DMS153 (cell line): ENCODE measurements around the gene GBF1.

Experiments
- DNase-seq: peaks from one replicate; lab custom pipeline; 2025; lab: John Stamatoyannopoulos, UW

Gene GBF1

GRCh38 chr10:102410429-102411073 lies 165.2 kb downstream of the GBF1 start:
- DNase-seq, result no peak

DNA sequence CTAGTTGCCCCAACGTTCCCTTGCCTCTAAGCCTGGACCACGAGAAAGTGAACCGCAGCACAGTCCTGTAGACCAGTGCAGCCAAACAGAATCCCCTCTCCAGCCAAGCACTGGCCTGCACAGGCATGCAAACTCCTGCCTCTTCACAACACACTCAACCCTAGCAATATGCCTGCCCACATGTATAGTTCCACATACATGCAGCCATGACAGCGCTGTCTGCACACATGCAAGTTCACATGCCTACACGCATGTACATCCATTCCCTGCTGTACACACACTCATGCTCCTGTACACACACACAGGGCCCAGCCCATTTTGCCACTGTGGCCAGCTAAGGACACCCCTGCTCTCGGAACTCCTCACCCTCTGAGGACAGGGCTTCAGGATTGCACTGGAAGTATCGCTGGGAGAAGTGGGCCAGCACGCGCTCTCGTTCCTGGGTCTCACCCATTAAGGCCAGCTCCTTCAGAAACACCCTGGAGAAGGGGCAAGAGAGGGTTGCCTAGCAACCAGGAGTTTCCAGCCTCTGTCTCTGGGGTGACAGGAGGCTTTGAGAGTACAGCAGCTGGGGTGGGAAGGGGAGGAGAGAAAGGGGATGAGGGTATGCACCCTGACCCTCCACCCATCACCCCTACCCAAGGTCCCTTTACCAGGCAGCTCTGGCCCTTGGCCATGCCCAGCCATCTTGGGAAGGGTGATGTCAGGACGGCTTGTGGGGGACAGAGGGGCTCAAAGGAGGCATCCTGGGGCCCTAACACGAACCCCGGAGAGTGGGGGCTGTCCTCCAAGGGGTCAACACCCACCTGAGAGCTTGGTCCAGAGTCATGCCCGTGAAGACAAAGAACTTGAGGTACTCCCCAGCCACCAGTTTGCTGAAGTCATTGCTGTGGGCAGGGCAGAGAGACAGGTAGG lies 166.3 kb downstream of the GBF1 start:
- DNase-seq, result no peak

GRCh38 chr10:102412293-102412692 lies 167.0 kb downstream of the GBF1 start:
- DNase-seq, result no peak

DNA sequence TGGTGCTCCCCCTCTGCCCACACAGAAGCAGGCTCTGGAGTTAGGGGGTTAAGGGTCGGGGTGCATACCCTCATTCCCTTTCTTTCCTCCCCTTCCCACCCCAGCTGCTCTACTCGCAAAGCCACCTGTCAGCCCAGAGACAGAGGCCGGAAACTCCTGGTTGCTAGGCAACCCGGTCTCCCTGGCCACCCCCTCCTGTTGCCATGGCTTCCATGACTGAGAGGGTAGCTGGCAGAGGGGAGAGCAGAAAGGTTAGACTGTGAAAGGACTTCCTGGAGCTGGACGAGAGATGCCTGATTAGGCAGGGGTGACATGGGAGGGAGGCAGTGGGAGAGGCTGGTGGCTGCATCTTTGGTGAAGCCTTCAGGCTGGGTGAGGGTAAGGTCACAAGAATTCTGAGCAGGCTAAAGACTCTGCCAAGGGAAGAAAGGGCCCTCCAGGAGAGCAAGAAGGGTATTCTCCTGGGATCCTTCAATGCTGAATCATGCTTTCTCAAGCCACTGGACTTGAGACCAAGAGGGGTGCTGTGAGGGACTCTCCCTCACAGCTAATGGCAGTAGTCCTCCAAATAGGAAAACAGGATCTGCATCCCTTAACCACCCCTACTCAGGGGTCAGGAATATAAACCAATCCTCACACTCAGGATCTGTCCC lies 167.8 kb downstream of the GBF1 start:
- peak; percentile 92 for DNase-seq

DNA sequence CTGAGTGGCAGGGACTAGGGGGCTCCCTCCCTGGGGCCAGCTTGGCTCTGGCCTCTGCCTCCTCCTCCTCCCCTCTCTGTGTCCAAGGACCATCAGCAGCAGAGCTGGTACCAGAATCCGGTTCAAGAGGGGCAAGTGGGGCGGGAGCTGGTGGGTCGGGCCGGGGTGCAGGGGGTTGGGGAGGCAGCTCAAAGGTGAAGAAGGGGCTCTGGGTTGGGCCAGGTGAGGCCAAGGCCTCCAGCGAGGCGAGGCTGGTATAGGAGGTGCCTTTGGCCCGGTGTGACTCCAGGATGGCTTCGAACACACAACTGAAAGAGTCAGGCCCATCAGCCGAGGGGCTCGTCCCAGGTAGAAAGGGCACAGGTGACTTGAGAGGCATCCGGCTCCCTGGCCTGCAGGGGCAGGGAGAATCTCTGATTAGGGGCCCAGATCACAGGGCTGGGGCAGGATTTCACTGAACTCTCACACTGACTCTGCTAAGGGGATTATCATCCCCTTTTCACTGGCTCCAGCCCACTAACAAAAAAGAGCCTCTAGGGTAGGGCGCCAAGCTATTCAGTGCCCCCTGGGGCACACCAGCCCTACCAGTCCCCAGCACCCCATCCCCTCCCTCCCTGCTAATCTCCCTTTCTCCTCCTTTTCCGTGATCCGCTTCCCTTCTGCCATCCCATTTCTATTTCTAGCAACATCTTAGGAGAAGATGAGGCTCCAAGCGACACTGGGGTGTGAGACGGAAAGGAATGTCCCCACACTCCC lies 168.7 kb downstream of the GBF1 start:
- DNase-seq, result no peak

- DNase-seq, result no peak
Measured at GRCh38 chr10:102414749-102415148, 169.4 kb downstream of the GBF1 start.

GRCh38 chr10:102416283-102416682 lies 171.0 kb downstream of the GBF1 start:
- no peak for DNase-seq

- DNase-seq, result no peak
Measured at GRCh38 chr10:102416695-102417094, 171.4 kb downstream of the GBF1 start.

GRCh38 chr10:102418622-102419268 lies 173.4 kb downstream of the GBF1 start, which contains the start of gene PSD:
PSD (minus strand) TSS chr10:102418785; CDS start chr10:102417038, 1,747 bp downstream.
- peak; percentile 70 for DNase-seq

DNA sequence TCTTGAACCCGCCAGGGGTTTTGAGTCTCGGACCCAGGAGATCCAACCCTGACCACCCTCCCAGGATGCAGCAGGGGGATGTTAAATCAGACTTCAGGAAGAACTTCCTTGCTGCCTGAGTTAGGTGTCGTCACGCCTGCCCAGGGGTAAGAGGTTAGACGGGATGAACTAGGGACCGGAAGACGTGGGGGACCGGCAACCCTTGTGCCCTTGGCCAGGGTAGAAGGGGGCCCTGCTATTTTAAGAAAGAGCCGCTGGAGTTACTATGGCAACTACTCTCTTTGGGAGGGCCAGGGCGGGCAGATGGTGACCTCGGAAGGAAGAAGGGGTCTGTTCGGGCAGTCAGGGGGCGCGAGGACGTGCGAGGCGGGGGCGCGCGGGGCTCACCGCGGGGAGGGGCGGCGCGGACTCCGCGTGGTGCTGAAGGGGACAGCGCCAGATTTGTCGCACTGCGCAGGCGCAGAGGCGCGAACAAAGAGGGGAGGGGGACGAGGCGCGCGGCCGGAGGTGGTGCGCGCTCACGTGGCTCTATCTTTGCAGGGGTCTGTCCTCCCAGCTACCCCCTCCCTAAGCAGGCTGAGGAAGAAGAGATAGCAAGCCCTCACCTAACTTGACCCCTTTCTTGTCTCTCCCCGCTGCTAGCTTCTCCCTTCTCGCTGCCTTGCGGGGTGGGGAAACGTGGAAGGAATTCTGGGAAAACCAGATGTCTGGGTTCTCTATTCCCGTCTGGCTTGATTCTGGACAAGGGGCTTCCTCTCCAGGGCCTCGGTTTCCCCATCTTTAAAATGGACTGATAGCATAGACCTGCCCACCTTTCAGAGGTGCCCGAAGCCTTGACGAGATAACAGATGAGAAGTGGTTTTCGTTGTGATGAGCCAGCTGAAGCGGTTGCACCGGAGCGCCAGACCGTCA lies 174.2 kb downstream of the GBF1 start:
- peak; percentile 70 for DNase-seq

DNA sequence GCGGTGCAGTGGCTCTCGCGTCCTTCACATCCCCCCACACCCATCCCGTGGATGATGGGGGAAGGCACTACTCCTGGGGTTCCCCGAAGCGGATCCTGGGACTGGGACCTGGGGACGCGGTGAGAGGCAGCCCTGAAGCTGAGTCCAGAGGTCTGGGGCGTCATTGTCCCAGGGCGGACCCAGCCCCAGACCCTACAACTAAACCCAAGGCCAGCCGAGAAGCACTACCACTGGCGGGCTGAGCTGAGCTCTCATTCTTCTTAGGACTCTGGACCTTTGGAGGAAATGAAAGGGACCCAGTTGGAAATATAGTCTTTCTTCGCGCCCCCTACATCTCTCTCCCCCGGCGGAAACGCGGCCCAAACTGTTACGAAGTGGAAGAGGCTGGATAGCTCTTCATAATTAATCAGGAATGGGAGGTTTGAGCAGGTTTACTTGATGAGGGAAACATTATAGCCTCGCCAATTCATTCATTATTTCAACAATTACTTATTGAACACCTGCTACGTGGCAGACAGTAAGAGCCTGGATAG lies 174.9 kb downstream of the GBF1 start:
- no peak for DNase-seq

DNA sequence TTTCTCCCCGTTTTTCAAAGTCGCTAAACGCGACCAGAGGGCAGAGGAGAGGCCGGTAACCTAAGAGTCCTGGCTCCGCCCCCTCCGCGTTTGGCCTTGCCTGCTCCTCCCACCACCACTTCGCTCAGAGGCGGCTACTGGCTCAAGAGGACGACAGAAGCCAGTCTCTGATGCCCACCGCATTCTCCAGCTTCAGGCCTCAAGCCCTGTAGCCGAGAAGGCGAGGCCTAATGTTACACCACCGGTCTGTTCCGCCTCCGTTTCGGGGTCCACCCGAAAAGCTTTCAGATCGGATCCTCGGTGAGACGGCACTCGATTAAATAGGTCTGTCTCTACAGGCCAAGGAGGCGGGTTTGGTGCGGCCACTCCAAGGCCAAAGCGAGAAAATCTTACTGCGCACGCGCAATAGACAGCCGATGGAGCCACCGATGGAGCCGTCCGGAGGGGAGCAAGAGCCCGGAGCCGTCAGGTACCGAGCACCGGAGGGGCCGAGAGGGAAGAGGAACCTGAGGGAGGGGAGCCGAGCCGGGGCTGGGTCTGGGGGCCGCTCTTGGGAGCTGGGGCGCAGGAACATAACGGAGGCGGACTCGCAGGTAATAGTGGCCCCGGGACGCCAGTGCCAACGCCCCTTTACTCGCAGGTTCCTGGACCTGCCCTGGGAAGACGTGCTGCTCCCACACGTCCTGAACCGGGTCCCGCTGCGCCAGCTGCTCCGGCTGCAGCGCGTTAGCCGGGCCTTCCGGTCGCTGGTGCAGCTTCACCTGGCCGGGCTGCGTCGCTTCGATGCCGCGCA lies 175.6 kb downstream of the GBF1 start, which contains the start of gene FBXL15:
Gene FBXL15 (plus strand): TSS at position 123 of the 793 bp plus-strand sequence. CDS start 294 bp downstream, at position 417.
- DNase-seq, result peak; percentile 91

DNA sequence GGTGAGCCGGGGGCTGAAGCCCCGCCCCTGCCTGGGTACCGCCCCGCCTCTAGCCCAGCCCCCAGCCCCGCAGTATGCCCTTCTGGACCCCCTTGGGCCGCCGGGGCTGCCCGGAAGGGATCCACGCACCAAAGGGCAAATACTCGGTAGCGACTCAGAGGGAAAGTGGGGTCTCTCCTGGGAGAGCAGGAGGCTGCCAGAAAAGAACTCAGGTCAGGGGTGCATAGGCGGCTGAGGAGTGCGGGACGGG lies 176.1 kb downstream of the GBF1 start:
- DNase-seq, result no peak

DNA sequence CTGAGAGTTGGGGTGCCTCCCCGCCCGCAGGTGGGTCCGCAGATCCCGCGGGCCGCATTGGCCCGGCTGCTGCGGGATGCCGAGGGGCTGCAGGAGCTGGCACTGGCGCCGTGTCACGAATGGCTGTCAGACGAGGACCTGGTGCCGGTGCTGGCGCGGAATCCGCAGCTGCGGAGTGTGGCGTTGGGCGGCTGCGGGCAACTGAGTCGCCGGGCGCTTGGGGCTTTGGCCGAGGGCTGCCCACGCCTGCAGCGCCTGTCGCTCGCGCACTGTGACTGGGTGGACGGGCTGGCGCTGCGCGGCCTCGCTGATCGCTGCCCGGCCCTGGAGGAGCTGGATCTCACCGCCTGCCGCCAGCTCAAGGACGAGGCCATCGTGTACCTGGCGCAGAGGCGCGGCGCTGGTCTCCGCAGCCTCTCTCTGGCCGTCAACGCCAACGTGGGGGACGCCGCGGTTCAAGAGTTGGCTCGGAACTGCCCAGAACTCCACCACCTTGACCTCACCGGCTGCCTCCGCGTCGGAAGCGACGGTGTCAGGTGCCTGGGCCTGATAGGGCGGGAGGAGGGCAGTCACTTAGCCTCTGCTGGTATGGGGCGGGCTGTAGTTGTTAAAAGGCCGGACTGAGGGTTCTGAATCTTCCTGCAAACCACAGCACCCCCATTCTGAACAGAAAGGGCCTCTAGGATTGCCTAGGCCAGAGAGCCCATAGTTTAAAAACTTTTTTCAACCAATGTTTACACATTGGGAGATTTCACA lies 176.6 kb downstream of the GBF1 start:
- DNase-seq, result no peak

DNA sequence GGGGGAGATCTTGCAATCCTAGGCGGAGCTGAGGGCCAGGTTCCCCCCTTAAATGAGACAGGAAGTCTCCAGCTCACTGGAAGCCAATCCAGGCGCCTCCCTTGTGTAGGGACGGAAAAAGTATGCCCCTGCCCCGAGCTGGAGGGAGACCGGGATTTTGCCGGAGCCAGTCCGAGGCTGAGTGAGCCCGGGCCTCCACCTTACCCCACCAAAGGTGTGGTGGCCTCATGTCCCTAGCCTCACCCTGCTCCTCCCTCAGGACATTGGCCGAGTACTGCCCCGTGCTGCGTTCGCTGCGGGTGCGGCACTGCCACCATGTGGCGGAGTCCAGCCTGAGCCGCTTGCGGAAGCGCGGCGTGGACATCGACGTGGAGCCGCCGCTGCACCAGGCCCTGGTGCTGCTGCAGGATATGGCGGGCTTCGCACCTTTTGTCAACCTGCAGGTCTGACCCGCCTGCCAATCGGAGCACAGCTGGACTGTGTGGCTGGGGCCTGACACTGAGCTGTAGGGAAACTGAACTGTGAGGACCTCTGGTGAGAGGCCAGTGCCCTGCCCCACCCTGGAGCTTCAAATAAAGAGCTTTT lies 177.3 kb downstream of the GBF1 start:
- DNase-seq, result peak; percentile 8

DNA sequence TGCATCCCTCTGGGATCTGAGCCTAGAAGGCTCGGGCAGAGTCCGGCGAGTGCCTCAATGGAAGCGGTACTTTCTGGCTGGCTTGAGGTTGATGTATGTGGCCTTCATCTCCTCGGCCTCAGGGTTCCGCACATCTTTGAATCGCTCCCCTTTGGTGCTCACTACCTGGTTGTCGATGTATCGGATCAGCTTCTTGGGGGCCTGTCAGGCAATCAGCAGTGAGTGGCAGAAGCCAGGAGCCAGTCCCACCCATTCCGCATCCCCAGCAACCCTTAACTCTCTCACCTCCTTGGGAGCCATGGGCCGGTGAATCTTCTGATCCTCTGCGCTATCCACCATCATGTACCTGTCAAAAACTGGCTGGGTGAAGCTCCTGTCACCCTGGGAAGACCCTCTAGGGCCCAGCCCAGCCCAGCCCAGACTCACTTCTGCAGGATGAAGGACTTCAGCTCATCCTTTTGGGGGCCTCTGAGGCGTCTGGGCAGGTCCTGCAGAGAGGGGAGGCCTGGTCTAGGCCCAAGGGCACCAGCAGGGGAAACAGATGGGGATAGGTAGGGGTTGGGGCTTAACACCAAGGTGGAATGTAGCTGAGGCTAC lies 178.1 kb downstream of the GBF1 start:
- DNase-seq, result no peak

DNA sequence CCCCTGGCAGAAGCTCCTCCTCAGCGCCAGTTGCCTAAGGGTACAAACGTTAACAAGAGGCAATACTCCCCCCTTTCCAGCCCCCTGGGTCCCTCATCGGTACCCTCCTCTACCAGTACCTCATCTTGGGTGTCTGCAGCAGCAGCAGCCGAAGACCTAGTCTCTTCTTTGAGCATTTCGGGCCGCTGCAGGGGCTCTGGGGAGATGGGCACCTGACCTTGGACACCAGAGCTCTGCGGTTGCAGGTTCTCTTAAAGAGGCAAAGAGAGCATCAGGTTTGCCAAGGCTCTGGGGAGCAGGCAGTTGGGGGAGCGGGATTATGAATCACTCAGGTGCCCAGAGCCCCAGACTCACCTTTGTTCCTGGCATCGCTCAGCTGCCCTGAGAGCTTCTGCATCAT lies 178.8 kb downstream of the GBF1 start:
- no peak for DNase-seq

DNA sequence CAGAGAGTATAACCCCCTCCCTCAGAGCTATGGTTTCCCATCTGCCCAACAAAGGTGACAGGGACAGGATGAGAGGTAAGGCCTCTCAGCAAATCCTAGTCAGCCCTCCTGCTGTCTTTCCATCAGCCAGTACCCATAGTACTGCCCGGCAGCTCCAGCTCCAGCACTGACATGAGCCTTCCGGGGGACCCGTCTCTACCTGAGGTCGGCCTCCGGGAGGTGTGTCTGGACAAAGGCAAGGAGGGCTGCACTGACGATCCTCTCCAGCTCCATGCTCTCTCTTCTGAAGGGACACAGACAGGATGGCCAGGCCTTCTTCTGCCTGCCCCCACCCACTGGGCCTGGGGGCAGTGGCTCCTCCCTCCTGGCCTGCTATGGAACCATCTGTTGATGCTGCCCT lies 179.6 kb downstream of the GBF1 start:
- no peak for DNase-seq
